GM18519 (cell line): ENCODE data around the gene MCTP1.

Source experiments
- ATAC-seq: cut with Tn5 transposase; IDR thresholded peaks from one replicate; pipeline ENCODE4 v1.9.1; 2021; ENCODE audit warnings: mild to moderate bottlenecking, moderate library complexity; ENCODE audit not compliant: unreplicated experiment, low FRiP score

MCTP1 gene

GRCh38 chr5:95134326-95134725 is 150.6 kb downstream of the MCTP1 start:
- no peak for ATAC-seq

- no peak for ATAC-seq
These were observed 152.8 kb downstream of the MCTP1 start for GRCh38 chr5:95132096-95132495.

GRCh38 chr5:95130941-95131340 is 154.0 kb downstream of the MCTP1 start:
- ATAC-seq = no peak

DNA sequence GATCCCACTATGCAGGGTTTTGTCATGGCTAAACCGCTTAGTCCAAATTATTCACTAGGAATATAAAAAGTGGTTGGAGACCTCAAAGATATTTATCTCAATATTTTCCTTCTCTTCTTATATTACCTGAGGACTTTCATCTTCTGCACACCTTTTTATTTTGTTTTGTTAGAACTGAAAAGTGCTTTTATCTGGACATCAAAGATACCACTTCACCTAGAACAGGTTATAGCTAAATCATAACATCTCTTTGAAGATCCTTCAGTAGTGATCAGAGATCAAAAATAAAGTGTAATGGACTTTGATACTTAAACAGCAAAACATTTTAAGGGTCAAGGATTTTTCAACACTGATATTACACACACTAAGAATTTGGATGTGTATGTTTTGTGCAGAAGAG is 160.2 kb downstream of the MCTP1 start:
- no peak for ATAC-seq

DNA sequence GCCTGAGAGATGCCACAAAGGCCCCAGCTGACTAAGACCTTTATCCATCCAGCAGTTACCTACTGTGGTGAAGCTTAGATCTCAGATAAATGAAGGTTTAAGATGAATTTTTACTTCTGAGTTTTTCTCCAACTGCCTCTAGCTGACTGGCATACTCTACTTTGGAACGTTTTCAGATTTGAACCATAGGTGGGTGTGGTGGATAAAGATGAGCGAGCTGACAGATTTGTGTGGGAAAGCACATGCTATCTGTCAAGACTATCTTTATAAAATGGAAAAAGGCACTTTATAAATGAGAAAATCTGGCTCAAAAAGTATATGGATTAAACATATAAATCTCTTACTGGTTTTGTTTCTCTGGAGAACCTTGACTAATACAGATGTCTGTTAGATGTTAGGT is 160.8 kb downstream of the MCTP1 start:
- no peak for ATAC-seq

DNA sequence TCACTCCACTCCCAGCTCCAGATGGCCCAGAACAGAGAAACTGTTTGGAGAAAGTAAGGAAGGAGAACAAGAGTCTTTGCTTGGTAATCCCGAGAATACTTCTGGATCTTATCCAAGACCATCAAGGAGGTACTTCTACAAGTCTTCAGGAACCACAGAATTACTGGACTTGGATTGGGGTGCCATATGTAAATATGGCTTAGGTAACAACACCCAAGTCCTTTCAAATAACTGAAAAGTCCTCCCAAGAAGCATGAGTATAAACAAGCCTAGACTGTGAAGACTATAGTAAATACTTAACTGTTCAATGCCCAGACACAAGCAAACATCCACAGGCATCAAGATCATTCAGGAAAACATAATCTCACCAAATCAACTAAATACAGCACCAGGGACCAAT is 170.0 kb downstream of the MCTP1 start:
- ATAC-seq = no peak

- ATAC-seq = no peak
These were observed 170.6 kb downstream of the MCTP1 start for GRCh38 chr5:95114305-95114704.

DNA sequence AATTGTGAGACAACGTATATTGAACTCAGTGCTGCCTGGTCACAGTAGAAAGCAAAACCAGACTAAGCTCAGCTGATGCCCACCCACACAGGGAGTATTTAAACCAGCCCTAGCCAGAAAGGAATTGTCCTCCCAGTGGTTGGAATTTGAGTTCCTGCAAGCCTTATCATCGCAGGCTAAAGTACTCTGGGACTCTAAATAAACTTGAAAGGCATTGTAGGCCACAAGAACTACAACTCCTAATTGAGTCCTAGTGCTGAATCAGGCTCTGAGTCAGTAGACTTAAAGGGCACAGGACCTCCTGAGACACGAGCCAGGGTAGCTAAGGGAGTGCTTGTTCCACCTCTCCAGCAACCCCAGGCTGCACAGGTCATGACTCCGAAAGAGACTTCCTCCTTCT is 171.4 kb downstream of the MCTP1 start:
- no peak for ATAC-seq

DNA sequence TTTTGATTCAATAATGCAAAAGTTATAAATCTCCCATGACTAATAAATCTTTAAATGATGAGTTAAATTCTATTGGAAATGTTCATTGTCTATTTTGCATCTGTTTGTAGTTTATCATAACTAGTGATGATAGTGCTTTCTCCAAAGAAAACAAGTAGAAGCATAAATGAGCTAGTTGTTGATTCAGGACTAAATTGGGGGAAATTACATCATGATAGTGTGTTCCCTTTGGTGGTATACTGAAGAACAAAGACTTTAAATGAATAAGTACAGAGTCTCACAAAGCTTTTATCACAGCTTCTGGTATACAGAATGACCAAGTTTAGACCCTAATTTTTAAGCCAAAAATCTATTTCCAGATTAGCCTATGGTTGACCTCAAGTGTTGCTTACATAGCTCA is 173.8 kb downstream of the MCTP1 start:
- no peak for ATAC-seq

DNA sequence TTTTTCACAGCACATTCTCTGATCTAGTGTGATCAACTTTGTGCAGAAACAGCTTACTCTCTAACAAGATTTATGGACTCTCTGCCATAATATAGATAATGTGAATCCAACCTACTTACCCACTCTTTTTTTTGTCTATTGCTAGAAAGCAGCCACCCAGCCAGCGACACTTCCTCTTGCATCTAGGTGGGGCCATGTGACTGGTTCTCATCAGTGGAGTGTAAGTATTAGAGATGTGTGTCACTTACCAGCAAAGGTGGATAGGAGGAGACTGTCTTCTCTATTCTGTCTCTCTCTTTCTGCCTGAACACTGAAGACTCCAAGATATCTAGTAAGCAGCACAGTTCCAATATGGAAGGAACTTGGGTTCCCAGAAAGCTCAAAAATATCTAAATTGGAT is 174.8 kb downstream of the MCTP1 start:
- ATAC-seq = no peak

- no peak for ATAC-seq
These were observed 177.8 kb downstream of the MCTP1 start for GRCh38 chr5:95107138-95107537.

GRCh38 chr5:95105638-95106037 is 179.3 kb downstream of the MCTP1 start:
- ATAC-seq = no peak

- no peak for ATAC-seq
These were observed 182.2 kb downstream of the MCTP1 start for GRCh38 chr5:95102687-95103086.

DNA sequence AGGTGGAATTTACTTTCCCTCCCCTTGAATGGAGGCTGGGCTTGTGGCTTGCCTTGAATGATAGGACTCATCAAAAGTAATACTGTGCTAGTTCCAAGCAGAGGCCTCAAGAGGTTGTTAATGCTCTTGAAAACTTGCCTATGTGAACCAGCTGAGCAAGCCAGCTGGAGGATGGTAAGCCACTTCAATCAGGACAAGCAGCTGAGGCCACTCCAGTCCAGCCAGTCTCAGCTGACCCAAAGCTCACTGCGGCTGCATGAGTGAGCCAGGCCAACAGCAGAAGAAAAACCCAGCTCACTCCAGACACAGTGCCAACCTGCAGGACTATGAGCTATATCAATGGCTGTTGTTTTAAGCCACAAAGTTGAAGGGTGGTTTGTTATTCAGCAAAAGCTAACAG is 182.8 kb downstream of the MCTP1 start:
- ATAC-seq = no peak

GRCh38 chr5:95100551-95100950 is 184.3 kb downstream of the MCTP1 start:
- ATAC-seq = no peak

- no peak for ATAC-seq
These were observed 186.9 kb downstream of the MCTP1 start for GRCh38 chr5:95098012-95098411.

DNA sequence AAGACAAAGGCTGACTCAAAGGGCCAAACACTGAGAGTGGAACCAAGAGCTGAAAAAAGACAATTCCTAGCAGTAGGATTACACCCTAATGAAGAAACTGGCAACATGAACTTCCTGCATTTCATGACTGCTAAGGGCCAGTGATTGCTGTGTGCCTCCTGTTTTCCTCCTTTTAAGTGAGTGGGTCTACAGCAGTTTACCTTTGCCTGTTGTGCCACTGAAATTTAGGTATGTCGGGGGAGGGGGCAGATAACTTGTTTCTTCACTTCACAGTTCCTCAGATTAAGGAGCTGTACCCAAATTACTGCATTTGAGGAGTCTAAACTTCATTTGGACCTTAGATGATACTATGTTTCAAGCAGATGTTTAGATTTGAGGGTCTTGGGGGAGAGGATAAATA is 191.7 kb downstream of the MCTP1 start:
- no peak for ATAC-seq

- ATAC-seq = no peak
These were observed 194.1 kb downstream of the MCTP1 start for GRCh38 chr5:95090774-95091173.

GRCh38 chr5:95087816-95088317 is 197.0 kb downstream of the MCTP1 start:
- peak; percentile 32 for ATAC-seq

GRCh38 chr5:95086927-95087815 is 197.7 kb downstream of the MCTP1 start:
- peak; percentile 31 for ATAC-seq

DNA sequence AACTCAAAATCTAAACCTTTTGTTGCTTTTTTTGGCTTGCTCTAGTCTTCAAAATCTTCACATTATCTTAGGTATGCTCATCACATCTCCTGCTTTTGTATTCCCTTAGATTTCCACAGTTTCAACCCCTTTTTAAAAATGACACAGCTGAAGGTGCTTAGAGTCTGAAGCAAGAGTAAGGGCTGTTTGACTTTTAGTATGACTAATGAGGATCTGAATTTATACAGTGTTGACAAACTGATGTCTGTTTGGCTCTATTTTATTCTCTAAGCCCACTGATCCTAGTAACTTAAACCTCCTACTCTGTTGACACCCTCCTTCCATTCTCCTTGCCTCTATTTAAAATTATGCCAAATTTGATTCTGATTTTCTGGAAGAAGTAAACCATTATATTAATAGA is 200.1 kb downstream of the MCTP1 start:
- ATAC-seq = no peak

DNA sequence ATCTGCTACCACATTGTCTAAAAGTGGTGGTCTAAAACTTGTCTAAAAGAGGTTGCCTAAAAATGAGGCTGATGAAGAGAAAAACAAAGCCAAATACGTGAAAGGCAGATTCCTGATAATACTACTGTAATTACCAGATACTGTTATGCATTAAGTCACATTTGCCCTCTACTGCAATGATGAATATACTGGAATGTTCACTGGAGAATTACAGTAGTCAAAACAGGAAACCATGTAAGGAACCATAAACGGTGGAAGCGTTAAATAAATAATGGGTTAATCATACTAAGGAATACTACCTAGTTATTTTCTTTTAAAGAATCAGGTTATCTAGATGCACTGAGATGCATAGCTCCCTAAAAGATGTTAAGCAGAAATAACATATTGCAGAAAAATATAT is 201.3 kb downstream of the MCTP1 start:
- ATAC-seq = no peak
